ENCODE measurements around the gene DNAH2.

The DNAH2 gene

GRCh38 chr17:7707858-7708750 is 9.4 kb upstream of the DNAH2 start:
- DNase-seq (no peak), ATAC-seq (no peak)
- Mint-ChIP-seq H3K36me3 (ENCODE audit: low read depth) (peaks cover 2% of the 10 kb centered on the region), H3K4me3 (no peak overlapping the region), H3K9me3 (no peaks in the 10 kb centered on the region), H3K4me1 (peaks cover 29% of the 10 kb centered on the region), H3K27ac (no peak overlapping the region), H3K27me3 (peaks cover 60% of the 10 kb centered on the region)

GRCh38 chr17:7709031-7709430 is 8.5 kb upstream of the DNAH2 start:
- Mint-ChIP-seq H3K27me3 (peaks cover 61% of the 10 kb centered on the region), H3K36me3 (ENCODE audit: low read depth) (no peaks in the 10 kb centered on the region), H3K4me1 (peaks cover 23% of the 10 kb centered on the region)

DNA sequence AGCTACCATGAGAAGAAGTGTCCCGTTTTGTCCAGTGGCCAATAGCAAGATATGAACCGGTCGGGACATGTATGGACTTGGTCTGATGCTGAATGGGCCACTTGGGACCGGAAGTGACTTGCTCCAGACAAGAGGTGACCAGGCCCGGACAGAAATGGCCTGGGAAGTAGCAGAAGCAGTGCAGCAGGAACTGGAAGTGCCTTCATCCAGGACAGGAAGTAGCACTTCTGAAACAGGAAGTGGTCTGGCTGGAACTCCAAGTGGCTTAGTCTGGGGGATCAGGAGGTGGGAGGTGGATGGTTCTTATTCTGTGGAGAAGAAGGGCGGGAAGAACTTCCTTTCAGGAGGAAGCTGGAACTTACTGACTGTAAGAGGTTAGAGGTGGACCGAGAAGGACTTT is 7.2 kb upstream of the DNAH2 start:
- no peak overlapping the region for H3K27ac Mint-ChIP-seq
- DNase-seq (no peak), ATAC-seq (no peak)
- no peaks in the 10 kb centered on the region for H3K9me3 Mint-ChIP-seq
- no peaks in the 10 kb centered on the region for H3K36me3 Mint-ChIP-seq (ENCODE audit: low read depth)
- H3K4me3 Mint-ChIP-seq, result no peak overlapping the region
- H3K4me1 Mint-ChIP-seq, result peaks cover 16% of the 10 kb centered on the region
- H3K27me3 Mint-ChIP-seq, result peaks cover 61% of the 10 kb centered on the region

More at GRCh38 chr17:7709031-7709430, 8.5 kb upstream of the DNAH2 start:
- Mint-ChIP-seq H3K9me3 (no peaks in the 10 kb centered on the region), H3K4me3 (no peak overlapping the region), H3K27ac (no peak overlapping the region)
- ATAC-seq (no peak), DNase-seq (no peak)

- Mint-ChIP-seq H3K36me3 (ENCODE audit: low read depth) (no peaks in the 10 kb centered on the region), H3K27ac (no peak overlapping the region), H3K9me3 (no peaks in the 10 kb centered on the region), H3K4me3 (no peak overlapping the region), H3K27me3 (peaks cover 62% of the 10 kb centered on the region), H3K4me1 (peaks cover 12% of the 10 kb centered on the region)
- DNase-seq (no peak), ATAC-seq (no peak)
These were observed 6.3 kb upstream of the DNAH2 start for GRCh38 chr17:7711051-7711755.

DNA sequence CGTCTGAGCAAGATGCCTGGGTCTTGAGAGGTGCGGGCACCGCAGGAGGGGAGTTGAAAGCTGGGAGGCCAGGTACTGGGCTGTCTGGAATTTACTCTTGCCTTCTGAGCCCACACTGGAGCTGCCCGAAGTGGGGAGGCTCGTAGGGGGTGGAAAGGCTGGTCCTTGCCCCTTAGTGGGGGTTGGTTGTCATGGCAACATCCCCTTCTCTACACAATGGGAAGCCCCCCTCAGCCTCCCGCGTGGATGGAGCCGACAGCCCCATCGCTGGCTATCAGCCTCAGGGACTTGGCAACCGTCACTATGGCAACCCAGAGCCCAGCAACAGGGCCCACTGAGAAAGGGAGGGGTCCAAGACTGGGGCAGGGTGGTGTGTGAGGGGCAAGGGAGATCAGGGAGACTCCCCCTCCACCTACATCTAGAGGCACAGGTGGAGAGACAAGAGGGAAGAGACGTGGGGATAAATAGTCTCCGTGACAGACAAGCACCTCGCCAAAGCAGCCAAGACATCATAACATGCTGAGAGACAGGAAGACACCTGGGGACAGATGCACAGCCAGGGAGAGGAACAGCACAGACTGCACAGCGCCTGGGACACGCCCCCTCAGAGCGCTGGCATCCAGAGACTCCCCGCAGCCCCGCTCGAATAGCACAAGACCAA is 5.3 kb upstream of the DNAH2 start:
- Mint-ChIP-seq H3K9me3 (no peaks in the 10 kb centered on the region), H3K4me3 (no peak overlapping the region), H3K36me3 (ENCODE audit: low read depth) (no peaks in the 10 kb centered on the region), H3K27me3 (peaks cover 61% of the 10 kb centered on the region), H3K4me1 (peaks cover 17% of the 10 kb centered on the region), H3K27ac (no peak overlapping the region)
- ATAC-seq (no peak), DNase-seq (no peak)

GRCh38 chr17:7713782-7714181 is 3.8 kb upstream of the DNAH2 start:
- peaks cover 66% of the 10 kb centered on the region for H3K27me3 Mint-ChIP-seq
- H3K36me3 Mint-ChIP-seq (ENCODE audit: low read depth), result no peaks in the 10 kb centered on the region
- no peak for DNase-seq
- ATAC-seq, result no peak
- H3K4me3 Mint-ChIP-seq, result no peak overlapping the region
- H3K4me1 Mint-ChIP-seq, result peaks cover 25% of the 10 kb centered on the region
- H3K27ac Mint-ChIP-seq, result no peak overlapping the region
- no peaks in the 10 kb centered on the region for H3K9me3 Mint-ChIP-seq

- DNase-seq, result no peak
- Mint-ChIP-seq H3K27ac (no peak overlapping the region), H3K4me1 (peaks cover 25% of the 10 kb centered on the region), H3K27me3 (peaks cover 69% of the 10 kb centered on the region), H3K9me3 (no peaks in the 10 kb centered on the region), H3K4me3 (no peak overlapping the region), H3K36me3 (ENCODE audit: low read depth) (no peaks in the 10 kb centered on the region)
- no peak for ATAC-seq
These were observed 2.6 kb upstream of the DNAH2 start for GRCh38 chr17:7714721-7715594.

DNA sequence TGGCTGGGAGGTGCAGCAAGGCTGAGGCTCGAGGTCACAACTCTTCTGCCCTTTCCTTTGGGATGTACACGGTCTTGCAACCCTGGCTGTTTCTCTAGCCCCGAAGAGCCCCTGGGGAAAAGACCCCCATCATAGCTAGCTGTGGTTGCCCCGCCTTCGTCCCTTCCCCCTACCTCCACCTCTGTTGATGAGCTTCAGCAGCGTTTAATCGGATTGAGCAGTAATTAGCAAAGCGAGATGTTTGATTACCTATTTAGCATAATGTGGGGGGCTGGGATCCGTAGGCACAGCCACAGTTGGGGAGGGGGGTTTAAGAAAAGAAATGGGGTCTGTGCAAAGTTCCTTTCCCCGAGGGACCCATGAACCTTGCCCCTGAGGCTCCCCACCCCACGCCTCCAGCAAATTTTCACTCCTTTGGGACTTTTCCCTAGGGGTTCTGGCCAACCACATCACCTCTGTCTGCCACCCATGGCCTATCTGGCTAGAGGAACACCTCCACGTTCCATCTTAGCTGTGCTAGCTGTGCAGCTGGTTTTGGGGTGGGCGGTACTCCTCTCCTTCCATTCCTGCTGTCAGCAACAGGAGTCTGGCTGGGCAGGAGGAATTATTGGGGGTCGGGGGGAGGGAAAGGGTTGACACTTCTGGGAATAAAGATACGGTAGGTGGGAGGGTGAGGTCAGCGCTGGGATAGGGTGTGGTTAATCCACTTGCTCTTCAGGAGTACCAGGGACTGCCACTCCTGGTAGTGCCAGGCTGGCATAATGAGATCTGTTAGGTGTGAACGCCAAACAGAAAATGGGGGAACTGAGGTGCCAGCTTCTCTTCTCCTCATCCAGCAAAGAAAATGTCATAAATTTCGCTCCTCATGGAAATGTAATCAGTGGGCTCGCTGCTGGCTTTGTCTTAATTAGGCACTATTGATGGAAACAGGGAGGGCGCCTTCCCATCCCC is 1.3 kb upstream of the DNAH2 start:
- no peaks in the 10 kb centered on the region for H3K36me3 Mint-ChIP-seq (ENCODE audit: low read depth)
- H3K27ac Mint-ChIP-seq, result no peak overlapping the region
- H3K4me1 Mint-ChIP-seq, result peaks cover 16% of the 10 kb centered on the region
- H3K4me3 Mint-ChIP-seq, result no peak overlapping the region
- DNase-seq (no peak), ATAC-seq (no peak)
- peaks cover 69% of the 10 kb centered on the region for H3K27me3 Mint-ChIP-seq
- no peaks in the 10 kb centered on the region for H3K9me3 Mint-ChIP-seq

GRCh38 chr17:7717756-7718350 is 309 bp downstream of the DNAH2 start:
- no peak for ATAC-seq
- no peaks in the 10 kb centered on the region for H3K36me3 Mint-ChIP-seq (ENCODE audit: low read depth)
- peaks cover 69% of the 10 kb centered on the region for H3K27me3 Mint-ChIP-seq
- H3K4me3 Mint-ChIP-seq, result peak overlapping the region; percentile 73
- DNase-seq, result no peak
- H3K9me3 Mint-ChIP-seq, result no peaks in the 10 kb centered on the region
- H3K27ac Mint-ChIP-seq, result no peak overlapping the region
- peaks cover 13% of the 10 kb centered on the region for H3K4me1 Mint-ChIP-seq

GRCh38 chr17:7719661-7720060 is 2.1 kb downstream of the DNAH2 start:
- Mint-ChIP-seq H3K4me3 (no peak overlapping the region), H3K36me3 (ENCODE audit: low read depth) (no peaks in the 10 kb centered on the region), H3K27ac (no peak overlapping the region), H3K27me3 (peaks cover 63% of the 10 kb centered on the region), H3K9me3 (no peaks in the 10 kb centered on the region), H3K4me1 (peaks cover 13% of the 10 kb centered on the region)
- ATAC-seq, result no peak
- DNase-seq, result no peak

DNA sequence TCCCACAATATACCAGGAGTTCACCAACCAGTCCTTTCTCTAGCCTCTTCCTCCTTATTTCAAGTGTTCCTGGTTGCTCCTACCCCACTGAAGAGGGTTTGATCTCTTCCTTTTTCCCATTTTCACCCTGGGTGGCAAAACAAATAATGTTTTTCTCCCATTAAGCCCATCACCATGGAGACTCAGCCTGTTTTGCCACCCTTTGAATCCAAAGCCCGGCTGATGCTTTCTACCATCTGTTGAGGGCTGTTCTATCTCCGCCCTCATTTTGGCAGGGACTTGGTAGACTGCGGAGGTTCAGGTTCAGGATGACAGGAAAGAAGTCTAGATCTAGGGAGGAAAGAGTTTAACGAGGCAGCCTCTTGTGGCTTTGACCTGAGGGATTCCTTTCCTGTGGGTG is 2.6 kb downstream of the DNAH2 start:
- no peak for ATAC-seq
- H3K27me3 Mint-ChIP-seq, result peaks cover 62% of the 10 kb centered on the region
- H3K27ac Mint-ChIP-seq, result no peak overlapping the region
- H3K9me3 Mint-ChIP-seq, result no peaks in the 10 kb centered on the region
- no peak for DNase-seq
- H3K4me3 Mint-ChIP-seq, result no peak overlapping the region
- H3K4me1 Mint-ChIP-seq, result peaks cover 13% of the 10 kb centered on the region
- no peaks in the 10 kb centered on the region for H3K36me3 Mint-ChIP-seq (ENCODE audit: low read depth)

DNA sequence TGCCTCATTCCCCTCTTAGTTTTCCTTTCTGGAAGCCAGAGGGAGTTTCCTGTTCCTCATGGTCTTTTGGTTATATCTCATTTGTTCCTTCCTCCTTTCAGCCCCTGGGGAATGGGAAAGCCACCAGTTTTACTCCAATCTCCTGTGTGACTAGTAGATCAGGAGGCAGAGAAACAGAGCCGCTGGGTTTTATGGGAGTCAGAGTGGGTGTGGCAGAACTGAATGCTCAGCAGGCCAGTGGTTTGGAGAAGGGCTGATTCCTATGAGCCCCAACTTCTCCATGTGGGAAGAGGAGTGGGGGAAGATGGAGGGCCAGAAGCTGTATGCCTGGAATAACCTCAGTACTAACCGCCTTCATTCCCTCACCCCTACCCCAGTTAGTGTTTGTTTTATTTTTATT is 4.1 kb downstream of the DNAH2 start:
- Mint-ChIP-seq H3K36me3 (ENCODE audit: low read depth) (no peaks in the 10 kb centered on the region), H3K4me1 (peaks cover 11% of the 10 kb centered on the region), H3K4me3 (no peak overlapping the region), H3K27ac (no peak overlapping the region), H3K27me3 (peaks cover 53% of the 10 kb centered on the region), H3K9me3 (no peaks in the 10 kb centered on the region)
- ATAC-seq (no peak), DNase-seq (no peak)

GRCh38 chr17:7727886-7728285 is 10.3 kb downstream of the DNAH2 start:
- no peak overlapping the region for H3K4me3 Mint-ChIP-seq
- peaks cover 15% of the 10 kb centered on the region for H3K27me3 Mint-ChIP-seq
- H3K36me3 Mint-ChIP-seq (ENCODE audit: low read depth), result no peaks in the 10 kb centered on the region
- no peak overlapping the region for H3K27ac Mint-ChIP-seq
- no peaks in the 10 kb centered on the region for H3K9me3 Mint-ChIP-seq
- no peaks in the 10 kb centered on the region for H3K4me1 Mint-ChIP-seq
- ATAC-seq (no peak), DNase-seq (no peak)

All from activated naive CD8-positive, alpha-beta T cell treated with anti-CD3 and anti-CD28 coated beads, Interleukin-2, amount 50 U/mL, for 24 hours (primary cell).